MM.1S (cell line): ENCODE measurements around the gene STX16.

Source experiments
- CTCF ChIP-seq: fragments of 300-600 bp; sonication (generic); IDR thresholded peaks from 2 replicates; pipeline ENCODE4 v1.5.1; 2016; ENCODE audit warnings: antibody characterized with exemption, low read length, mixed read lengths
- EZH2 ChIP-seq: fragments of 300-600 bp; sonication (generic); optimal IDR thresholded peaks from 2 replicates; pipeline ENCODE3; 2017; ENCODE audit warnings: low read depth, mild to moderate bottlenecking, antibody characterized with exemption, low read length, mixed read lengths
- EZH2phosphoT487 ChIP-seq: fragments of 300-600 bp; sonication (generic); IDR thresholded peaks from 2 replicates; pipeline ENCODE4 v1.6.1; 2018; ENCODE audit warnings: antibody characterized with exemption, low read length

GRCh38 chr20:58642441-58642840, 8.6 kb upstream of the STX16 start:
- TF ChIP-seq CTCF (no peak), EZH2 (no peak), EZH2phosphoT487 (no peak)
